Tibial nerve (tissue), 4 donors: ENCODE measurements around the gene EIF3B. TPM values are rescaled to one million over a fixed set of nuclear protein-coding genes. Genes with fewer than 3 reads are reported as not detected.
"Not testable (repeated sequence)": the region's sequence is repeated elsewhere in the genome, so short reads cannot be mapped to it uniquely, and the experiment has no call there.

Source experiments
- DNase-seq, 2 donors: peaks; one replicate each; pipeline ENCODE4 v3.0.0-alpha.2; 2019; ENCODE audit warnings: low spot score in 2 of 2
- H3K27ac ChIP-seq, 4 donors: fragments of 200-600 bp; sonication (generic) in 3 of 4; one replicate each; pipeline ENCODE4 v1.5.1; 2017 to 2019; ENCODE audit warnings: mild to moderate bottlenecking in 1 of 4
- H3K27me3 ChIP-seq, 2 donors: fragments of 200-600 bp; sonication (generic) in 1 of 2; one replicate each; pipeline versions ENCODE4 v1.5.1 to v1.6.0; 2017 to 2019
- H3K36me3 ChIP-seq, 3 donors: fragments of 200-600 bp; sonication (generic); one replicate each; pipeline ENCODE4 v1.5.1; 2018 to 2019
- H3K4me1 ChIP-seq, 4 donors: fragments of 200-600 bp; sonication (generic) in 3 of 4; one replicate each; pipeline ENCODE4 v1.5.1; 2017 to 2019
- H3K4me3 ChIP-seq, 4 donors: fragments of 200-600 bp; sonication (generic) in 3 of 4; one replicate each; pipeline ENCODE4 v1.5.1; 2017 to 2019; ENCODE audit warnings: mild to moderate bottlenecking in 1 of 4, moderate library complexity in 1 of 4
- H3K9me3 ChIP-seq, 4 donors: fragments of 200-600 bp; sonication (generic) in 3 of 4; one replicate each; pipeline ENCODE4 v1.5.1; 2017 to 2019
- CTCF ChIP-seq, 5 experiments: fragments of 200-600 bp in 3 of 5; fragments of 450-650 bp in 2 of 5; sonication (generic) in 3 of 5; IDR thresholded peaks; one replicate each; pipeline ENCODE4 v1.5.1; 2016 to 2019; ENCODE audit warnings: antibody characterized with exemption in 5 of 5, mild to moderate bottlenecking in 3 of 5, moderate library complexity in 2 of 5
- EP300 ChIP-seq, 2 donors: sonication (generic); formaldehyde crosslinking; IDR thresholded peaks; one replicate each; pipeline ENCODE4 v1.6.1; 2017; ENCODE audit warnings: antibody characterized with exemption in 2 of 2, mild to moderate bottlenecking in 1 of 2
- POLR2A ChIP-seq, 2 donors: fragments of 450-650 bp; IDR thresholded peaks; one replicate each; pipeline ENCODE4 v1.6.1; 2017; ENCODE audit warnings: antibody characterized with exemption in 2 of 2, mild to moderate bottlenecking in 2 of 2, moderate library complexity in 2 of 2
- WGBS, 2 donors: methylation state at CpG; one replicate each; pipeline ENCODE4 v1.1.5; 2018; 5-methylcytosine and 5-hydroxymethylcytosine counted together
- total RNA-seq, 4 donors: library from RNA; depleted of rRNA; stranded (reverse); fragments of >200 nt; gene quantifications; one replicate each; pipeline ENCODE4 v1.1.0, GENCODE V29; 2016

EIF3B gene
- total RNA-seq, 4 donors from 2014 or later: 124 to 232 (median 147) TPM

GRCh38 chr7:2374401-2374800, 19.8 kb downstream of the EIF3B start:
- no peaks in the 10 kb centered on the region for H3K27me3 ChIP-seq
- peaks cover 0 to 96% (median 66%) of the 10 kb centered on the region in 3 donors for H3K36me3 ChIP-seq
- 95 to 96% methylated on average over 15 to 18 of the region's 18 CpGs for WGBS, 2 donors
- H3K4me1 ChIP-seq: no peaks in the 10 kb centered on the region
- H3K27ac ChIP-seq: no peak overlapping the region
- no peaks in the 10 kb centered on the region for H3K9me3 ChIP-seq
- no peak overlapping the region for H3K4me3 ChIP-seq
- DNase-seq: no peak
- no peak for TF ChIP-seq POLR2A (IDR thresholded peaks at IDR 0.05)

- Histone ChIP-seq H3K9me3 (no peaks in the 10 kb centered on the region), H3K4me3 (no peak overlapping the region), H3K36me3 (peaks cover 0 to 96% (median 66%) of the 10 kb centered on the region in 3 donors), H3K27me3 (no peaks in the 10 kb centered on the region), H3K4me1 (no peaks in the 10 kb centered on the region), H3K27ac (no peak overlapping the region)
- 85 to 91% methylated on average over 26 of the region's 26 CpGs for WGBS, 2 donors
- DNase-seq: no peak
- TF ChIP-seq POLR2A (IDR thresholded peaks at IDR 0.05) (no peak), CTCF (IDR thresholded peaks at IDR 0.05) (no peak), EP300 (IDR thresholded peaks at IDR 0.05) (no peak)
Observed at GRCh38 chr7:2374830-2375728, 20.5 kb downstream of the EIF3B start.

- Histone ChIP-seq H3K4me1 (no peaks in the 10 kb centered on the region), H3K4me3 (no peak overlapping the region), H3K27ac (no peak overlapping the region), H3K27me3 (no peaks in the 10 kb centered on the region), H3K9me3 (no peaks in the 10 kb centered on the region), H3K36me3 (peaks cover 0 to 96% (median 72%) of the 10 kb centered on the region in 3 donors)
- DNase-seq: no peak
- TF ChIP-seq CTCF (IDR thresholded peaks at IDR 0.05): no peak
- no peak for TF ChIP-seq POLR2A (IDR thresholded peaks at IDR 0.05)
- TF ChIP-seq EP300 (IDR thresholded peaks at IDR 0.05): no peak
- WGBS, 2 donors: 91 to 92% methylated on average over 16 to 27 of the region's 27 CpGs
Observed at GRCh38 chr7:2376351-2377154, 21.9 kb downstream of the EIF3B start.

GRCh38 chr7:2377492-2377891, 22.9 kb downstream of the EIF3B start:
- not testable (repeated sequence) for DNase-seq, H3K9me3 ChIP-seq, H3K27me3 ChIP-seq, H3K4me3 ChIP-seq, H3K4me1 ChIP-seq, H3K27ac ChIP-seq
- 87% methylated on average over 11 to 17 of the region's 18 CpGs for WGBS, 2 donors
- H3K36me3 ChIP-seq: peaks cover 0 to 96% (median 64%) of the 10 kb centered on the region in 3 donors

GRCh38 chr7:2378125-2378524, 23.5 kb downstream of the EIF3B start:
- H3K36me3 ChIP-seq: peaks cover 0 to 96% (median 58%) of the 10 kb centered on the region in 3 donors
- not testable (repeated sequence) for H3K4me3 ChIP-seq, H3K27ac ChIP-seq, H3K4me1 ChIP-seq, DNase-seq, H3K27me3 ChIP-seq, H3K9me3 ChIP-seq
- 88 to 89% methylated on average over 18 of the region's 18 CpGs for WGBS, 2 donors

GRCh38 chr7:2379161-2379560, 24.5 kb downstream of the EIF3B start:
- Histone ChIP-seq H3K27ac (no peak overlapping the region), H3K36me3 (peaks cover 0 to 96% (median 49%) of the 10 kb centered on the region in 3 donors), H3K4me1 (no peaks in the 10 kb centered on the region), H3K4me3 (no peak overlapping the region), H3K27me3 (no peaks in the 10 kb centered on the region), H3K9me3 (no peaks in the 10 kb centered on the region)
- DNase-seq: no peak
- WGBS, 2 donors: 91 to 94% methylated on average over 20 of the region's 20 CpGs
- TF ChIP-seq CTCF (IDR thresholded peaks at IDR 0.05) (no peak), POLR2A (IDR thresholded peaks at IDR 0.05) (no peak), EP300 (IDR thresholded peaks at IDR 0.05) (no peak)
